HEK293 (cell line): ENCODE results near the gene EPN1.

ENCODE experiments used
- ZNF768 ChIP-seq: fragments of 450-650 bp; formaldehyde crosslinking; IDR thresholded peaks from 2 replicates; pipeline ENCODE4 v1.5.1; 2018; ENCODE audit warnings: missing biosample characterization, mild to moderate bottlenecking, missing genetic modification characterization
- TF ChIP-seq, protein P1 (sequence below): fragments of 450-650 bp; formaldehyde crosslinking; IDR thresholded peaks from 2 replicates; pipeline ENCODE4 v1.5.1; 2016; ENCODE audit warnings: missing biosample characterization, missing genetic modification characterization
- TF ChIP-seq, protein P2 (sequence below): fragments of 450-650 bp; formaldehyde crosslinking; IDR thresholded peaks from 2 replicates; pipeline ENCODE4 v1.5.1; 2016; ENCODE audit warnings: missing biosample characterization, missing genetic modification characterization

DNA sequence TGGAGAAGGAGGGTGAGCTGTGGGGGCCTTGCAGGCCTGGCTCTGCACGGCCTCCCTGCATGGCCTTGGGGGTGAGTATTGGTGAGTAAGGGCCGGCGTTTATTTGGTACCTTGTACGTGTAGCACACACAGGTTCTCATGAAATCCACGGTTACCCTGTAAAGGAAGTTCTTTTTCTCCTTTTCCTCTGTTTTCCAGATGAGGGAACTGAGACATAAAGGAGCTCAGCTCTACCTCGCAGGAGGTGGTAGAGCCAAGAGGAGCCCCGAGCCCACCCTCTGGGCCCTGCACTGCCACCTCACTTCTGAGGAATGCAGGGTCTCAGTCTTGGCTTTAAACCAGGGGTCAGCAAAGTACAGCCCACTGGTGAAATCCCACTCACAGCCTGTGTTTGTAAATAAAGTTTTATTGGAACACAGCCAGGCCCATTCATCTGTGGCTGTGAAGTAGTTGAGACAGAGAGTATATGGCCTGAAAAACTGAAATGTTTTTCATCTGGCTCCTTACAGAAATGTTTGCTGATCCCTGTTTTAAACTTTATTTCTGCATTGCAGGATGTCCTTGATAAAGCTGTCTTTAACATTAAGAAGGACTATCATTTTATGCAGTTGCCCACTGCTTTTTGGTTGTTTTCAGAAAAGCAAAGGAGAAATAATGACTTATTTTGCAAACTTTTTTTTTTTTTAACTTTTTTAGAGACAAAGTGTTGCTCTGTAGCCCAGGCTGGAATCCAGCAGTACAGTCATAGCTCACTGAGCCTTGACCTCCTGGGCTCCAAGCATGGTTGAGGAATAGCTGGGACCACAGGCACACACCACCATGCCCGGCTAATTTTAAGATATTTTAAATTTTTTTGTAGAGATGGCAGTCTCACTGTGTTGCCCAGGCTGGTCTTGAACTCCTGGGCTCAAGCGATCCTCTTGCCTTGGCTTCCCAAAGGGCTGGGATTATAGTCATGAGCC is 6.4 kb downstream of the EPN1 start:
- no peak for TF ChIP-seq ZNF768 (tag by site-specific recombination)
- TF ChIP-seq, protein P1, sequence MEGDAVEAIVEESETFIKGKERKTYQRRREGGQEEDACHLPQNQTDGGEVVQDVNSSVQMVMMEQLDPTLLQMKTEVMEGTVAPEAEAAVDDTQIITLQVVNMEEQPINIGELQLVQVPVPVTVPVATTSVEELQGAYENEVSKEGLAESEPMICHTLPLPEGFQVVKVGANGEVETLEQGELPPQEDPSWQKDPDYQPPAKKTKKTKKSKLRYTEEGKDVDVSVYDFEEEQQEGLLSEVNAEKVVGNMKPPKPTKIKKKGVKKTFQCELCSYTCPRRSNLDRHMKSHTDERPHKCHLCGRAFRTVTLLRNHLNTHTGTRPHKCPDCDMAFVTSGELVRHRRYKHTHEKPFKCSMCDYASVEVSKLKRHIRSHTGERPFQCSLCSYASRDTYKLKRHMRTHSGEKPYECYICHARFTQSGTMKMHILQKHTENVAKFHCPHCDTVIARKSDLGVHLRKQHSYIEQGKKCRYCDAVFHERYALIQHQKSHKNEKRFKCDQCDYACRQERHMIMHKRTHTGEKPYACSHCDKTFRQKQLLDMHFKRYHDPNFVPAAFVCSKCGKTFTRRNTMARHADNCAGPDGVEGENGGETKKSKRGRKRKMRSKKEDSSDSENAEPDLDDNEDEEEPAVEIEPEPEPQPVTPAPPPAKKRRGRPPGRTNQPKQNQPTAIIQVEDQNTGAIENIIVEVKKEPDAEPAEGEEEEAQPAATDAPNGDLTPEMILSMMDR (tag by site-specific recombination): no peak
- TF ChIP-seq, protein P2, sequence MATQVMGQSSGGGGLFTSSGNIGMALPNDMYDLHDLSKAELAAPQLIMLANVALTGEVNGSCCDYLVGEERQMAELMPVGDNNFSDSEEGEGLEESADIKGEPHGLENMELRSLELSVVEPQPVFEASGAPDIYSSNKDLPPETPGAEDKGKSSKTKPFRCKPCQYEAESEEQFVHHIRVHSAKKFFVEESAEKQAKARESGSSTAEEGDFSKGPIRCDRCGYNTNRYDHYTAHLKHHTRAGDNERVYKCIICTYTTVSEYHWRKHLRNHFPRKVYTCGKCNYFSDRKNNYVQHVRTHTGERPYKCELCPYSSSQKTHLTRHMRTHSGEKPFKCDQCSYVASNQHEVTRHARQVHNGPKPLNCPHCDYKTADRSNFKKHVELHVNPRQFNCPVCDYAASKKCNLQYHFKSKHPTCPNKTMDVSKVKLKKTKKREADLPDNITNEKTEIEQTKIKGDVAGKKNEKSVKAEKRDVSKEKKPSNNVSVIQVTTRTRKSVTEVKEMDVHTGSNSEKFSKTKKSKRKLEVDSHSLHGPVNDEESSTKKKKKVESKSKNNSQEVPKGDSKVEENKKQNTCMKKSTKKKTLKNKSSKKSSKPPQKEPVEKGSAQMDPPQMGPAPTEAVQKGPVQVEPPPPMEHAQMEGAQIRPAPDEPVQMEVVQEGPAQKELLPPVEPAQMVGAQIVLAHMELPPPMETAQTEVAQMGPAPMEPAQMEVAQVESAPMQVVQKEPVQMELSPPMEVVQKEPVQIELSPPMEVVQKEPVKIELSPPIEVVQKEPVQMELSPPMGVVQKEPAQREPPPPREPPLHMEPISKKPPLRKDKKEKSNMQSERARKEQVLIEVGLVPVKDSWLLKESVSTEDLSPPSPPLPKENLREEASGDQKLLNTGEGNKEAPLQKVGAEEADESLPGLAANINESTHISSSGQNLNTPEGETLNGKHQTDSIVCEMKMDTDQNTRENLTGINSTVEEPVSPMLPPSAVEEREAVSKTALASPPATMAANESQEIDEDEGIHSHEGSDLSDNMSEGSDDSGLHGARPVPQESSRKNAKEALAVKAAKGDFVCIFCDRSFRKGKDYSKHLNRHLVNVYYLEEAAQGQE (tag by site-specific recombination): no peak
